Lower leg skin (tissue), 3 donors: ENCODE data around the gene KIF25.

Source experiments
- CTCF ChIP-seq, 3 donors: fragments of 450-650 bp; IDR thresholded peaks; one replicate each; pipeline ENCODE4 v1.5.1; 2016; ENCODE audit warnings: antibody characterized with exemption in 3 of 3, mild to moderate bottlenecking in 3 of 3, moderate library complexity in 2 of 3
- POLR2A ChIP-seq, 2 donors: fragments of 450-650 bp; IDR thresholded peaks; one replicate each; pipeline ENCODE4 v1.6.1; 2016 to 2017; ENCODE audit warnings: antibody characterized with exemption in 2 of 2, mild to moderate bottlenecking in 1 of 2, moderate library complexity in 1 of 2

DNA sequence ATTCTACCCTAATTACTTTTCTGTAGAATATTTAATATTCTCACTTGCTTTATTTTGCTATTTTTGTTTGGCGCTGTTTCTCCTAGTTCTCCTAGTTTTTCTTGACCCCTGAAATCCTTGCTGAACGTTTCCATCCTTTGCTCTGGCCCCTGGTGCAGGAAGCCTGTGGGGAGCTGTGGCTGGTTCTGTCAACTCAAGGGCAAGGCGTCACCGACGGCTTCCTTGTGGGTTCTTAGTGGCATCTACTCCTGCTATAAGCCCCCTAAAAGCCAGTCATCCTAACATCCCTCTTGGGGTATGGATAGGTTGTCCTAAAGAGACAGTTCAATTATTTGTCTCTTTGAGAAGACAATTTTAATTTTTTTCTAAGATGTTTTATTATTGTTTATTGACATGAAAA, 36.9 kb upstream of the KIF25 start:
- TF ChIP-seq POLR2A (IDR thresholded peaks at IDR 0.05) = no peak
- no peak for TF ChIP-seq CTCF (IDR thresholded peaks at IDR 0.05)
